Glutamatergic neuron (in vitro differentiated cells): ENCODE measurements around the gene AAMDC. TPM values are rescaled to one million over a fixed set of nuclear protein-coding genes. Genes with fewer than 3 reads are reported as not detected.

Experiments used
- DNase-seq: peaks from one replicate; pipeline ENCODE4 v3.0.0; 2022
- H3K27ac Mint-ChIP-seq: one replicate; pipeline ENCODE4 v1.8.0; 2020; ENCODE audit warnings: mild to moderate bottlenecking, mixed read lengths, inconsistent platforms; ENCODE audit not compliant: unreplicated experiment
- H3K27me3 Mint-ChIP-seq: one replicate; pipeline ENCODE4 v1.8.0; 2020; ENCODE audit warnings: mild to moderate bottlenecking, moderate library complexity, mixed read lengths, inconsistent platforms; ENCODE audit not compliant: unreplicated experiment
- H3K36me3 Mint-ChIP-seq: one replicate; pipeline ENCODE4 v1.8.0; 2020; ENCODE audit warnings: mild to moderate bottlenecking, mixed read lengths, inconsistent platforms; ENCODE audit not compliant: unreplicated experiment
- H3K4me1 Mint-ChIP-seq: one replicate; pipeline ENCODE4 v1.8.0; 2020; ENCODE audit warnings: mild to moderate bottlenecking, low read depth, mixed read lengths, inconsistent platforms; ENCODE audit not compliant: unreplicated experiment
- H3K4me3 Mint-ChIP-seq: one replicate; pipeline ENCODE4 v1.8.0; 2020; ENCODE audit warnings: mild to moderate bottlenecking, mixed read lengths, inconsistent platforms; ENCODE audit not compliant: unreplicated experiment
- H3K9me3 Mint-ChIP-seq: one replicate; pipeline ENCODE4 v1.8.0; 2020; ENCODE audit warnings: mild to moderate bottlenecking, moderate library complexity, mixed read lengths, inconsistent platforms; ENCODE audit not compliant: unreplicated experiment
- CTCF ChIP-seq: fragments of 200-600 bp; sonication (generic); IDR thresholded peaks from one replicate; pipeline ENCODE4 v1.5.0; 2021; ENCODE audit not compliant: partially characterized antibody, unreplicated experiment
- total RNA-seq: library from RNA; stranded (reverse); fragmentation: NEBNext Ultra II Directional; extraction: Animal tissue kit (Norgen Biotek cat#: 25700); gene quantifications from one replicate; pipeline ENCODE4 v1.2.1, GENCODE V29; 2021; ENCODE audit not compliant: unreplicated experiment

AAMDC gene
- total RNA-seq, 1 donor from 2014 or later: 11.4 TPM

GRCh38 chr11:77791301-77791700 lies 29.6 kb upstream of the AAMDC start:
- peaks cover 8% of the 10 kb centered on the region for H3K9me3 Mint-ChIP-seq

DNA sequence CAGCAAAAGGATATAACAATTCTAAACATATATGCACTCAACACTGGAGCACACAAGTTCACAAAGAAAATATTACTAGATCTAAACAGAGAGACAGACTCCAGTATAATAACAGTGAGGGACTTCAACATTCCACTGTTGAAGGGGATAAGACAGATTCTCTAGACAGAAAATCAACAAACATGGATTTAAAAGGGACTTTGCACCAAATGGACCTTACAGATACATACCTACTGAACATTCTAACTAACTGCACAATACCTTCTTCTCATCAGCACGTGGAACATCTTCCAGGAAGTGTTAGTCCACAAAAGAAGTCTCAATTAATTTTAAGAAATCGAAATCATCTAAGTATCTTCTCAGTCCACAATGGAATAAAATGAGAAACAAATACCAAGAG lies 27.0 kb upstream of the AAMDC start:
- Mint-ChIP-seq H3K4me1 (peaks cover 4% of the 10 kb centered on the region), H3K36me3 (peaks cover 38% of the 10 kb centered on the region), H3K9me3 (peaks cover 8% of the 10 kb centered on the region), H3K27me3 (peaks cover 4% of the 10 kb centered on the region), H3K4me3 (no peak overlapping the region), H3K27ac (peak overlapping the region; percentile 46)
- TF ChIP-seq CTCF: no peak
- DNase-seq: no peak

More at GRCh38 chr11:77791301-77791700, 29.6 kb upstream of the AAMDC start:
- Mint-ChIP-seq H3K27me3 (peaks cover 7% of the 10 kb centered on the region), H3K27ac (no peak overlapping the region), H3K4me1 (peaks cover 5% of the 10 kb centered on the region), H3K36me3 (peaks cover 38% of the 10 kb centered on the region), H3K4me3 (no peak overlapping the region)
- no peak for DNase-seq
- no peak for TF ChIP-seq CTCF

DNA sequence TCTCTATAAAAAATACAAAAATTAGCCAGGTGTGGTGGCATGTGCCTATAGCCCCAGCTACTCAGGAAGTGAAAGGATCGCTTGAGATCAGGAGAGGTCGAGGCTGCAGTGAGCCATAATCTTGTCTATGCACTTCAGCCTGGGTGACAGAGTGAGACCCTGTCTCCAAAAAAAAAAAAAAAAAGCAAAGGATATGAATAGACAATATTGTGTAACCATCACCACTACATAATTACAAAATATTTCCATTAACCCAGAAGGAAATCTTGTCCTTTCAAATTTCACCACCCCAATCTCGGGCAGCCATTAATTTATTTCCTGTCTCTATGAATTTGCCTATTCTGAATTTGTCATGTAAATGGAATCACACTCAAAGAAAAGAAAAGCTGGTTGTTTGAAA lies 21.6 kb upstream of the AAMDC start:
- H3K4me1 Mint-ChIP-seq: peaks cover 3% of the 10 kb centered on the region
- no peak overlapping the region for H3K4me3 Mint-ChIP-seq
- H3K36me3 Mint-ChIP-seq: no peaks in the 10 kb centered on the region
- no peaks in the 10 kb centered on the region for H3K27me3 Mint-ChIP-seq
- no peak for TF ChIP-seq CTCF
- no peak for DNase-seq
- H3K27ac Mint-ChIP-seq: no peak overlapping the region
- no peaks in the 10 kb centered on the region for H3K9me3 Mint-ChIP-seq

GRCh38 chr11:77800449-77800848 lies 20.5 kb upstream of the AAMDC start:
- no peak for DNase-seq
- Mint-ChIP-seq H3K4me1 (peaks cover 1% of the 10 kb centered on the region), H3K36me3 (no peaks in the 10 kb centered on the region), H3K27me3 (no peaks in the 10 kb centered on the region), H3K4me3 (no peak overlapping the region), H3K9me3 (no peaks in the 10 kb centered on the region), H3K27ac (no peak overlapping the region)
- no peak for TF ChIP-seq CTCF

DNA sequence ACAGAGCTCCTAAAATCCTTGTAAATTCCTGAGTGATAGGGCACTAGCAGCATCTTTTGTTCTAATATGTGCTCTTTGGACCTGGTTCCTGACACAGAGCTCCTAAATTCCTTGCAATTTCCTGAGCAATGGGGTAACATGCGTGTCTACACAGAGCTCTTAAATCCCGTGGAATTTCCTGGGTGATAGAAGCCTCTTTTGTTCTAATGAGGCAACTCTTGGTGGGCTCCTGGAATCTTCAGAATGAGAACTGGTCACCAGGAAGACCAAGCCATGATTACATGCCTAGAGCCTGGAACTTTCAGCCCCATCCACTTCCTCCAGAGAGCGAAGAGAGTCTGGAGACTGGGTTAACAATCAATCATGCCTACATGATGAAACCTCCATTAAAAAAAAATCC lies 19.5 kb upstream of the AAMDC start:
- no peak for TF ChIP-seq CTCF
- Mint-ChIP-seq H3K36me3 (no peaks in the 10 kb centered on the region), H3K9me3 (no peaks in the 10 kb centered on the region), H3K27me3 (no peaks in the 10 kb centered on the region), H3K27ac (no peak overlapping the region), H3K4me3 (no peak overlapping the region), H3K4me1 (peaks cover 1% of the 10 kb centered on the region)
- no peak for DNase-seq
